IPS-20b (cell line): ENCODE measurements around the gene B3GNT2.
"Not testable (repeated sequence)": the region's sequence is repeated elsewhere in the genome, so short reads cannot be mapped to it uniquely, and the experiment has no call there.

ENCODE experiments used
- H3K27ac ChIP-seq: one replicate; pipeline ENCODE4 v1.5.1; 2013; ENCODE audit warnings: low read length
- H3K27me3 ChIP-seq: 2 replicates; pipeline ENCODE4 v1.6.1; 2013; ENCODE audit warnings: mild to moderate bottlenecking, low read length, inconsistent platforms; ENCODE audit not compliant: insufficient read depth
- H3K36me3 ChIP-seq: 2 replicates; pipeline ENCODE4 v1.6.1; 2013; ENCODE audit warnings: low read depth, mild to moderate bottlenecking, inconsistent platforms, low read length, moderate library complexity; ENCODE audit not compliant: insufficient read depth
- H3K4me1 ChIP-seq: 2 replicates; pipeline ENCODE4 v1.6.1; 2013; ENCODE audit warnings: mild to moderate bottlenecking, control low read depth, inconsistent platforms, low read length, moderate library complexity; ENCODE audit not compliant: insufficient read depth
- H3K4me3 ChIP-seq: 2 replicates; pipeline ENCODE4 v1.5.1; 2013; ENCODE audit warnings: mild to moderate bottlenecking, low read length, inconsistent platforms
- H3K9ac ChIP-seq: 2 replicates; pipeline ENCODE4 v1.6.1; 2013; ENCODE audit warnings: low read depth, mild to moderate bottlenecking, inconsistent platforms, low read length, moderate library complexity
- H3K9me3 ChIP-seq: 2 replicates; pipeline ENCODE4 v1.6.1; 2013; ENCODE audit warnings: mild to moderate bottlenecking, low read depth, low read length, inconsistent platforms; ENCODE audit not compliant: insufficient read depth

Gene B3GNT2

GRCh38 chr2:62187246-62187645, 8.7 kb upstream of the B3GNT2 start:
- Histone ChIP-seq H3K4me3 (no peak overlapping the region), H3K4me1 (no peaks in the 10 kb centered on the region), H3K36me3 (no peaks in the 10 kb centered on the region), H3K9me3 (no peaks in the 10 kb centered on the region), H3K27me3 (no peaks in the 10 kb centered on the region), H3K27ac (no peak overlapping the region), H3K9ac (no peak overlapping the region)

GRCh38 chr2:62188416-62188815, 7.5 kb upstream of the B3GNT2 start:
- H3K9ac ChIP-seq = no peak overlapping the region
- H3K27ac ChIP-seq = no peak overlapping the region
- no peaks in the 10 kb centered on the region for H3K36me3 ChIP-seq
- no peaks in the 10 kb centered on the region for H3K4me1 ChIP-seq
- H3K9me3 ChIP-seq = no peaks in the 10 kb centered on the region
- H3K27me3 ChIP-seq = no peaks in the 10 kb centered on the region
- no peak overlapping the region for H3K4me3 ChIP-seq

- Histone ChIP-seq H3K4me1 (no peaks in the 10 kb centered on the region), H3K36me3 (no peaks in the 10 kb centered on the region), H3K4me3 (no peak overlapping the region), H3K27ac (no peak overlapping the region), H3K9ac (no peak overlapping the region), H3K27me3 (no peaks in the 10 kb centered on the region), H3K9me3 (no peaks in the 10 kb centered on the region)
Measured at GRCh38 chr2:62189196-62189595, 6.7 kb upstream of the B3GNT2 start.

- Histone ChIP-seq H3K27ac (no peak overlapping the region), H3K4me1 (no peaks in the 10 kb centered on the region), H3K9me3 (no peaks in the 10 kb centered on the region), H3K27me3 (no peaks in the 10 kb centered on the region), H3K36me3 (no peaks in the 10 kb centered on the region), H3K4me3 (no peak overlapping the region), H3K9ac (no peak overlapping the region)
Measured at GRCh38 chr2:62192811-62193210, 3.1 kb upstream of the B3GNT2 start.

GRCh38 chr2:62194558-62195420, 1.1 kb upstream of the B3GNT2 start:
- Histone ChIP-seq H3K27ac (no peak overlapping the region), H3K36me3 (no peaks in the 10 kb centered on the region), H3K9ac (peak overlapping the region; percentile 74; the same call in 1 of the 2 replicates), H3K9me3 (no peaks in the 10 kb centered on the region), H3K27me3 (no peaks in the 10 kb centered on the region), H3K4me1 (peaks cover 11% of the 10 kb centered on the region; the same call in 1 of the 2 replicates), H3K4me3 (peak overlapping the region; percentile 89)

GRCh38 chr2:62196278-62196901, 475 bp downstream of the B3GNT2 start:
- Histone ChIP-seq H3K4me3 (peak overlapping the region; percentile 89), H3K9me3 (no peaks in the 10 kb centered on the region), H3K9ac (peak overlapping the region; percentile 89), H3K36me3 (no peaks in the 10 kb centered on the region), H3K27me3 (no peaks in the 10 kb centered on the region), H3K27ac (peak overlapping the region; percentile 61), H3K4me1 (peaks cover 21% of the 10 kb centered on the region)

GRCh38 chr2:62197011-62197924, 1.4 kb downstream of the B3GNT2 start:
- H3K36me3 ChIP-seq = no peaks in the 10 kb centered on the region; the same call in 1 of the 2 replicates
- H3K9ac ChIP-seq = peak overlapping the region; percentile 53; the same call in 1 of the 2 replicates
- no peak overlapping the region for H3K27ac ChIP-seq
- H3K4me1 ChIP-seq = peaks cover 28% of the 10 kb centered on the region
- no peaks in the 10 kb centered on the region for H3K9me3 ChIP-seq
- H3K27me3 ChIP-seq = no peaks in the 10 kb centered on the region
- H3K4me3 ChIP-seq = peak overlapping the region; percentile 89

- Histone ChIP-seq H3K9ac (peak overlapping the region; percentile 53; the same call in 1 of the 2 replicates), H3K9me3 (no peaks in the 10 kb centered on the region), H3K36me3 (no peaks in the 10 kb centered on the region; the same call in 1 of the 2 replicates), H3K4me1 (peaks cover 33% of the 10 kb centered on the region), H3K4me3 (peak overlapping the region; percentile 89), H3K27ac (no peak overlapping the region), H3K27me3 (no peaks in the 10 kb centered on the region)
Measured at GRCh38 chr2:62197925-62198633, 2.2 kb downstream of the B3GNT2 start.

- Histone ChIP-seq H3K4me1 (peaks cover 33% of the 10 kb centered on the region), H3K4me3 (peak overlapping the region; percentile 89; the same call in 1 of the 2 replicates)
- not testable (repeated sequence) for H3K27me3 ChIP-seq, H3K27ac ChIP-seq, H3K9ac ChIP-seq, H3K36me3 ChIP-seq, H3K9me3 ChIP-seq
Measured at GRCh38 chr2:62198854-62199253, 2.9 kb downstream of the B3GNT2 start.

GRCh38 chr2:62199392-62200125, 3.6 kb downstream of the B3GNT2 start:
- H3K27ac ChIP-seq = no peak overlapping the region
- H3K4me1 ChIP-seq = peaks cover 33% of the 10 kb centered on the region
- H3K27me3 ChIP-seq = no peaks in the 10 kb centered on the region
- no peaks in the 10 kb centered on the region for H3K9me3 ChIP-seq
- no peaks in the 10 kb centered on the region; the same call in 1 of the 2 replicates for H3K36me3 ChIP-seq
- no peak overlapping the region for H3K9ac ChIP-seq
- H3K4me3 ChIP-seq = peak overlapping the region; percentile 10; the same call in 1 of the 2 replicates
